ENCODE measurements around the gene KSR1. TPM values are rescaled to one million over a fixed set of nuclear protein-coding genes. Genes with fewer than 3 reads are reported as not detected.

Gene KSR1
- total and polyA plus RNA-seq, 2 experiments from 2014 or later, result 7.8 to 53.2 TPM

DNA sequence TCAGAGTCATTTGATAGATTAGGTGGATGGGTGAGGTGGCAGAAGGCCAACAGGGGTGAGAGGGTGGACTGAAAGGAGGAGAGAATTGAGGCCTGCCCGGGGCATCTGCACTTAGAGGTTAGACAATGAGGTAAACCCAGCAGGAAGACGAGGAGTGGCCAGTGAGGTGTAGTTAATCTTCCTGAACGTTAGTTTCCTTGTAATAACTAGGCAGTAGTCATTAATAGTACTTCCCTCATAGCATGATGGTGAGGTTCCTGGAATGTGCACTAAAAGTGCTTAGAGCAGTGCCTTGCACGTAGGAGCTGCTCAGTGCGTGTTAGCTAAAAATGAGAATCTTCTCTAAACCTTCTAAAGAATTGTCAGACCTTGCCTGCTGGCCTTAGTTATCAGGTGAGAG is 13.5 kb upstream of the KSR1 start (continued):
- TF ChIP-seq, protein P1, sequence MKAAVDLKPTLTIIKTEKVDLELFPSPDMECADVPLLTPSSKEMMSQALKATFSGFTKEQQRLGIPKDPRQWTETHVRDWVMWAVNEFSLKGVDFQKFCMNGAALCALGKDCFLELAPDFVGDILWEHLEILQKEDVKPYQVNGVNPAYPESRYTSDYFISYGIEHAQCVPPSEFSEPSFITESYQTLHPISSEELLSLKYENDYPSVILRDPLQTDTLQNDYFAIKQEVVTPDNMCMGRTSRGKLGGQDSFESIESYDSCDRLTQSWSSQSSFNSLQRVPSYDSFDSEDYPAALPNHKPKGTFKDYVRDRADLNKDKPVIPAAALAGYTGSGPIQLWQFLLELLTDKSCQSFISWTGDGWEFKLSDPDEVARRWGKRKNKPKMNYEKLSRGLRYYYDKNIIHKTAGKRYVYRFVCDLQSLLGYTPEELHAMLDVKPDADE (IDR thresholded peaks at IDR 0.05), result no peak
- TF ChIP-seq EZH2 (IDR thresholded peaks at IDR 0.05; ENCODE audit: low read depth, unreplicated experiment) (no peak), ZNF331 (CRISPR knock-in tag; IDR thresholded peaks at IDR 0.05; ENCODE audit: low read depth) (no peak), STAT1 (IDR thresholded peaks at IDR 0.05; ENCODE audit: unreplicated experiment) (no peak), NANOG (IDR thresholded peaks at IDR 0.05; ENCODE audit: borderline replicate concordance) (no peak)
- TF ChIP-seq, protein P2, sequence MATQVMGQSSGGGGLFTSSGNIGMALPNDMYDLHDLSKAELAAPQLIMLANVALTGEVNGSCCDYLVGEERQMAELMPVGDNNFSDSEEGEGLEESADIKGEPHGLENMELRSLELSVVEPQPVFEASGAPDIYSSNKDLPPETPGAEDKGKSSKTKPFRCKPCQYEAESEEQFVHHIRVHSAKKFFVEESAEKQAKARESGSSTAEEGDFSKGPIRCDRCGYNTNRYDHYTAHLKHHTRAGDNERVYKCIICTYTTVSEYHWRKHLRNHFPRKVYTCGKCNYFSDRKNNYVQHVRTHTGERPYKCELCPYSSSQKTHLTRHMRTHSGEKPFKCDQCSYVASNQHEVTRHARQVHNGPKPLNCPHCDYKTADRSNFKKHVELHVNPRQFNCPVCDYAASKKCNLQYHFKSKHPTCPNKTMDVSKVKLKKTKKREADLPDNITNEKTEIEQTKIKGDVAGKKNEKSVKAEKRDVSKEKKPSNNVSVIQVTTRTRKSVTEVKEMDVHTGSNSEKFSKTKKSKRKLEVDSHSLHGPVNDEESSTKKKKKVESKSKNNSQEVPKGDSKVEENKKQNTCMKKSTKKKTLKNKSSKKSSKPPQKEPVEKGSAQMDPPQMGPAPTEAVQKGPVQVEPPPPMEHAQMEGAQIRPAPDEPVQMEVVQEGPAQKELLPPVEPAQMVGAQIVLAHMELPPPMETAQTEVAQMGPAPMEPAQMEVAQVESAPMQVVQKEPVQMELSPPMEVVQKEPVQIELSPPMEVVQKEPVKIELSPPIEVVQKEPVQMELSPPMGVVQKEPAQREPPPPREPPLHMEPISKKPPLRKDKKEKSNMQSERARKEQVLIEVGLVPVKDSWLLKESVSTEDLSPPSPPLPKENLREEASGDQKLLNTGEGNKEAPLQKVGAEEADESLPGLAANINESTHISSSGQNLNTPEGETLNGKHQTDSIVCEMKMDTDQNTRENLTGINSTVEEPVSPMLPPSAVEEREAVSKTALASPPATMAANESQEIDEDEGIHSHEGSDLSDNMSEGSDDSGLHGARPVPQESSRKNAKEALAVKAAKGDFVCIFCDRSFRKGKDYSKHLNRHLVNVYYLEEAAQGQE (IDR thresholded peaks at IDR 0.05; ENCODE audit: unreplicated experiment), result no peak

DNA sequence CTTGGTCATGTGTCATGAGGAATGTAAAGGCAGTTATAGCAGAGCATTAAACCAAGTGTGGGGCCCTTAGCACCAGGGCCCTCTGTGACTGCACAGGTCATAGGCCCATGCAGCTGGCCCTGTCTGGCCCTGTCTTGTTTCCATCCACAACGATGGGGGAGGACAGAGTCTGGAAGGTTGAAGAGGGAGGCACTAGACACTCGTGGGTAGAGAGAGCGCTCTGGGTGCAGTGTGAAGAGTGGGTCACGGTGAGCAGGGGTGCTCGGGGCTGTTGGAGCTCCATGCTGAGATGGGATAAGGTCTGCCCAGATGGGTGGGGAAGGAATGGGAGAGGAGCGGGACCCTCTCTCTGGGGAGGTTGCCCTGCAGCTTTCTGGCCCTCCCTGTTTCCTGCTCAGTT is 12.8 kb upstream of the KSR1 start:
- no peak overlapping the region for H3K4me2 ChIP-seq
- H3K36me3 Mint-ChIP-seq (ENCODE audit: low read depth), result no peaks in the 10 kb centered on the region; the same call in 2 of the 3 replicates
- TF ChIP-seq EZH2 (IDR thresholded peaks at IDR 0.05; ENCODE audit: low read depth, unreplicated experiment) (no peak), CREB1 (CRISPR knock-in tag; IDR thresholded peaks at IDR 0.05; ENCODE audit: low read depth) (no peak), POLR2AphosphoS5 (IDR thresholded peaks at IDR 0.05; ENCODE audit: low read depth) (no peak)
- TF ChIP-seq, protein P2 (IDR thresholded peaks at IDR 0.05; ENCODE audit: unreplicated experiment), result no peak
- TF ChIP-seq, protein P3, sequence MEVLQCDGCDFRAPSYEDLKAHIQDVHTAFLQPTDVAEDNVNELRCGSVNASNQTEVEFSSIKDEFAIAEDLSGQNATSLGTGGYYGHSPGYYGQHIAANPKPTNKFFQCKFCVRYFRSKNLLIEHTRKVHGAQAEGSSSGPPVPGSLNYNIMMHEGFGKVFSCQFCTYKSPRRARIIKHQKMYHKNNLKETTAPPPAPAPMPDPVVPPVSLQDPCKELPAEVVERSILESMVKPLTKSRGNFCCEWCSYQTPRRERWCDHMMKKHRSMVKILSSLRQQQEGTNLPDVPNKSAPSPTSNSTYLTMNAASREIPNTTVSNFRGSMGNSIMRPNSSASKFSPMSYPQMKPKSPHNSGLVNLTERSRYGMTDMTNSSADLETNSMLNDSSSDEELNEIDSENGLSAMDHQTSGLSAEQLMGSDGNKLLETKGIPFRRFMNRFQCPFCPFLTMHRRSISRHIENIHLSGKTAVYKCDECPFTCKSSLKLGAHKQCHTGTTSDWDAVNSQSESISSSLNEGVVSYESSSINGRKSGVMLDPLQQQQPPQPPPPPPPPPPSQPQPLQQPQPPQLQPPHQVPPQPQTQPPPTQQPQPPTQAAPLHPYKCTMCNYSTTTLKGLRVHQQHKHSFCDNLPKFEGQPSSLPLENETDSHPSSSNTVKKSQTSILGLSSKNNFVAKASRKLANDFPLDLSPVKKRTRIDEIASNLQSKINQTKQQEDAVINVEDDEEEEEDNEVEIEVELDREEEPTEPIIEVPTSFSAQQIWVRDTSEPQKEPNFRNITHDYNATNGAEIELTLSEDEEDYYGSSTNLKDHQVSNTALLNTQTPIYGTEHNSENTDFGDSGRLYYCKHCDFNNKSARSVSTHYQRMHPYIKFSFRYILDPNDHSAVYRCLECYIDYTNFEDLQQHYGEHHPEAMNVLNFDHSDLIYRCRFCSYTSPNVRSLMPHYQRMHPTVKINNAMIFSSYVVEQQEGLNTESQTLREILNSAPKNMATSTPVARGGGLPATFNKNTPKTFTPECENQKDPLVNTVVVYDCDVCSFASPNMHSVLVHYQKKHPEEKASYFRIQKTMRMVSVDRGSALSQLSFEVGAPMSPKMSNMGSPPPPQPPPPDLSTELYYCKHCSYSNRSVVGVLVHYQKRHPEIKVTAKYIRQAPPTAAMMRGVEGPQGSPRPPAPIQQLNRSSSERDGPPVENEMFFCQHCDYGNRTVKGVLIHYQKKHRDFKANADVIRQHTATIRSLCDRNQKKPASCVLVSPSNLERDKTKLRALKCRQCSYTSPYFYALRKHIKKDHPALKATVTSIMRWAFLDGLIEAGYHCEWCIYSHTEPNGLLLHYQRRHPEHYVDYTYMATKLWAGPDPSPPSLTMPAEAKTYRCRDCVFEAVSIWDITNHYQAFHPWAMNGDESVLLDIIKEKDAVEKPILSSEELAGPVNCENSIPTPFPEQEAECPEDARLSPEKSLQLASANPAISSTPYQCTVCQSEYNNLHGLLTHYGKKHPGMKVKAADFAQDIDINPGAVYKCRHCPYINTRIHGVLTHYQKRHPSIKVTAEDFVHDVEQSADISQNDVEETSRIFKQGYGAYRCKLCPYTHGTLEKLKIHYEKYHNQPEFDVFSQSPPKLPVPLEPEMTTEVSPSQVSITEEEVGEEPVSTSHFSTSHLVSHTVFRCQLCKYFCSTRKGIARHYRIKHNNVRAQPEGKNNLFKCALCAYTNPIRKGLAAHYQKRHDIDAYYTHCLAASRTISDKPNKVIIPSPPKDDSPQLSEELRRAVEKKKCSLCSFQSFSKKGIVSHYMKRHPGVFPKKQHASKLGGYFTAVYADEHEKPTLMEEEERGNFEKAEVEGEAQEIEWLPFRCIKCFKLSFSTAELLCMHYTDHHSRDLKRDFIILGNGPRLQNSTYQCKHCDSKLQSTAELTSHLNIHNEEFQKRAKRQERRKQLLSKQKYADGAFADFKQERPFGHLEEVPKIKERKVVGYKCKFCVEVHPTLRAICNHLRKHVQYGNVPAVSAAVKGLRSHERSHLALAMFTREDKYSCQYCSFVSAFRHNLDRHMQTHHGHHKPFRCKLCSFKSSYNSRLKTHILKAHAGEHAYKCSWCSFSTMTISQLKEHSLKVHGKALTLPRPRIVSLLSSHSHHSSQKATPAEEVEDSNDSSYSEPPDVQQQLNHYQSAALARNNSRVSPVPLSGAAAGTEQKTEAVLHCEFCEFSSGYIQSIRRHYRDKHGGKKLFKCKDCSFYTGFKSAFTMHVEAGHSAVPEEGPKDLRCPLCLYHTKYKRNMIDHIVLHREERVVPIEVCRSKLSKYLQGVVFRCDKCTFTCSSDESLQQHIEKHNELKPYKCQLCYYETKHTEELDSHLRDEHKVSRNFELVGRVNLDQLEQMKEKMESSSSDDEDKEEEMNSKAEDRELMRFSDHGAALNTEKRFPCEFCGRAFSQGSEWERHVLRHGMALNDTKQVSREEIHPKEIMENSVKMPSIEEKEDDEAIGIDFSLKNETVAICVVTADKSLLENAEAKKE (CRISPR knock-in tag; IDR thresholded peaks at IDR 0.05), result no peak

More for the DNA sequence above, 12.8 kb upstream of the KSR1 start:
- H4K20me1 ChIP-seq (replicated peaks; ENCODE audit: insufficient read depth), result no peaks in the 10 kb centered on the region
- no peak overlapping the region for H2AFZ ChIP-seq
- no peaks in the 10 kb centered on the region for H3K4me1 ChIP-seq (ENCODE audit: insufficient read depth)
- no peak overlapping the region for H3K4me3 Mint-ChIP-seq
- H3K27me3 Mint-ChIP-seq (ENCODE audit: insufficient read depth, low read depth, poor library complexity), result peaks cover 6% of the 10 kb centered on the region
- H3K9me2 ChIP-seq (ENCODE audit: insufficient read depth), result no peaks in the 10 kb centered on the region
- H3K4me1 Mint-ChIP-seq, result no peaks in the 10 kb centered on the region
- H3K9me3 Mint-ChIP-seq, result no peaks in the 10 kb centered on the region
- H3K4me3 ChIP-seq, result no peak overlapping the region
- no peaks in the 10 kb centered on the region for H3K27me3 ChIP-seq (ENCODE audit: insufficient read depth)
- H3K27ac ChIP-seq (ENCODE audit: low read depth), result no peak overlapping the region
- no peaks in the 10 kb centered on the region for H3F3A ChIP-seq (replicated peaks; ENCODE audit: low read depth)
- no peak overlapping the region for H3K27ac Mint-ChIP-seq
- no peaks in the 10 kb centered on the region for H3K36me3 ChIP-seq (ENCODE audit: insufficient read depth)
- H3K79me2 ChIP-seq (replicated peaks; ENCODE audit: insufficient read depth), result no peaks in the 10 kb centered on the region
- DNase-seq (ENCODE audit: low spot score) (no peak), ATAC-seq (no peak)
